GM18507 (cell line): ENCODE results near the gene EVA1B.
A peak's percentile ranks its signal among the peaks of the same experiment; 100 is the strongest.

Experiments used
- DNase-seq: peaks from one replicate; pipeline ENCODE4 v3.0.0; 2011; ENCODE audit warnings: low read depth; ENCODE audit not compliant: insufficient read length; ENCODE audit errors: extremely low spot score
- FAIRE-seq: peaks from 2 replicates; lab custom pipeline; 2011; peaks lifted over from hg19 to GRCh38; lab: Jason Lieb, UNC

Gene EVA1B

GRCh38 chr1:36349241-36349671, 25.8 kb upstream of the EVA1B start:
- FAIRE-seq (peak; percentile 92), DNase-seq (peak; percentile 25)

GRCh38 chr1:36346741-36347370, 23.4 kb upstream of the EVA1B start:
- no peak for FAIRE-seq
- no peak for DNase-seq

DNA sequence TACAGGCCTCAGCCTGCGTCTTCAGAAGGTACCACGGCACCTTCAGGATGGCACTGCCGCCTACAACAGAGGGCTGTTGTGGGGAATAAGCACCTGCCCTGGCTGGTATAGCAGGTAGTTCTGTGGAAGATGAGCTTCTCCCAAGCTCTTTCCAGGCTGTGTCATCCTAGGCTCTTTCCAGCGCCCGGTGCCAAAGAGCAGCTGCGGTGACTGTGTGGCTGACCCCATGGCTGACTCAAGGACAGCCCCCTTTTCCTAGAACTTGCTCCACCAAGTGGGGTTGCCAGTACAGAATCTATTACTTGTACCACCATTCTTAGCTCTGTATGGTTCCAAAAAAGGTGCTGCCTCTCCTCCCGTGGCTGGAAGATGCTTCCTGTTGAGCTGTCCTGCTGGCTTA, 21.9 kb upstream of the EVA1B start:
- DNase-seq (no peak), FAIRE-seq (no peak)

GRCh38 chr1:36344395-36344680, 20.9 kb upstream of the EVA1B start:
- DNase-seq (no peak), FAIRE-seq (no peak)

- DNase-seq = no peak
- FAIRE-seq = no peak
Observed at GRCh38 chr1:36343651-36344394, 20.4 kb upstream of the EVA1B start.

GRCh38 chr1:36342426-36343185, 19.2 kb upstream of the EVA1B start:
- peak; percentile 62 for FAIRE-seq

GRCh38 chr1:36341626-36342320, 18.3 kb upstream of the EVA1B start:
- no peak for DNase-seq
- FAIRE-seq = no peak

More at GRCh38 chr1:36342426-36343185, 19.2 kb upstream of the EVA1B start:
- no peak for DNase-seq

DNA sequence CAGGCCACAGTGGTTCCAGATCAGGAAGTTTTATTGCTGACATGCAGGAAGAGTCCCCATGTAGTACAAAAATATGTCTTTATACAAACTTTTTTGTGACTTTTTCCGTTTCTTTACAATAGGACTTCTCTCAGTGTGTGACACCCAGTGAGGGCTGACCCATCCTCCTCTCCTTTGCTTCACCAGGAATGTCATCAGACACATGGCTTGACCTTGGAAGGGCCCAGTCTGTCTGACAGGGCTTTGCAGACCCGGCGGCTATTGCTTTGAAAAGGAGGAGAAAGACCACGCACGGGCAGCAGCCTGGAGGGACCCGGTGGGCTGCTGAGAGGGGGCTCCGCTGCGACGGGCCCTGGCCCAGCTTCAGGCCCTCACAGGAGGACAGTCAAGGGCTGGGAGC, 16.2 kb upstream of the EVA1B start:
- DNase-seq (no peak), FAIRE-seq (no peak)

DNA sequence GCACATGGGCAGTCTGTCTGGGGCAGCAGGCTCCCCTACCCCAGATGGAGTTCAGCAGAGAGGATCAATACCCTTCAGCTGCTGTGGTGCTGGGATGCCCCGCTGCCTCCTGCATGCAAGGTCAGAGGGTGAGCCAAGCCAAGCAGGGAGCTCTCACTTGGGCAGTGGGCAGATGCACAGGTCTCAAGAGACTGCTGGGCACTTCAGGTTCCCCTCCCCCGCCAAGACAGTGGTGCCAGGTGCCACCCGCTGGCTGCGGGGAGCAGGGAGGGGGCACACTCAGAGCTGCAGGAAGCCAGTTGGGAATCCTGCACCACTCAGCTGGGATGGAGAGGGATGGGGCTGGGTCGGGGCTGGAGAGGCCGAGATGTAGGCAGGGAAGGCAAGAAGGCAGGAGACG, 15.8 kb upstream of the EVA1B start:
- DNase-seq = no peak
- FAIRE-seq = no peak

GRCh38 chr1:36337830-36338229, 14.4 kb upstream of the EVA1B start:
- DNase-seq = no peak
- FAIRE-seq = peak; percentile 45

DNA sequence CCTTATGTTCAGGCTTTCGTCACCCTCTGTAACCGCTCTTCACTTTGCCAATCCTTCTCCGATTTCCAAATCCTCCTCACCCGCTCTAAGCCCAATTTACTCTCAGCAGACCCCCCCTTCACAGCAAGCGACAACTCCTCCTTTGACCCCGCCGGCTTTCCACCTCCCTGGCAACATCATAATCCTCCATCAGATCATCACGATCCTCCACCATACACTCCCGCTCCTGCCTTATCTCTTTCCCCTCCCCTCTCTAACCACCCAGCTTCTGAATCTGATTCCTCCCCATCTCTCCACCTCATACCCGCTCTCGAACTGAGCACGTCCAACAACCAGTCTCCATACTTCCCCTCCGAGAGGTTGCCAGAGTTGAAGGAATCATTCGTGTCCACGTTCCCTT, 7.5 kb upstream of the EVA1B start:
- FAIRE-seq = no peak
- no peak for DNase-seq

DNA sequence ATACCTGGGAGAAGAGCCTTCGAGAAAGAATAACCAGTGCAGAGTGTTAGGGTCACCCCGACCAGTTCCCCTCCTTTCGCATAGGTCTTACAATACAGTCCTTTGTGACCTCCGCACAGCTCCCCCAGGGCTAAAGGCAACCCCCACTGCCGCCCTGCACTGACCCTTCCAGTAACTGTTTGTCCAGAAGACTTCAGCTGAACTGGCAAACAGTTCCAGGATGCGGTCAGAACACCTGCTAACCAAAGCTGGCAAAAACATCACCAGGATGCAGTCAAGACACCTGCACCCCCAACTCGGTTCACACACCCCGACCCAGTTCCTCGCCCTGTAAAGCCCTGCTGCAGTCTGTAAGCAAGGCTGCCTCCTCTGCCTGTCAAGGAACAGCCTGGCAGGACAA, 6.4 kb upstream of the EVA1B start:
- DNase-seq = no peak
- FAIRE-seq = no peak

- no peak for FAIRE-seq
Observed at GRCh38 chr1:36328713-36329112, 5.3 kb upstream of the EVA1B start.

DNA sequence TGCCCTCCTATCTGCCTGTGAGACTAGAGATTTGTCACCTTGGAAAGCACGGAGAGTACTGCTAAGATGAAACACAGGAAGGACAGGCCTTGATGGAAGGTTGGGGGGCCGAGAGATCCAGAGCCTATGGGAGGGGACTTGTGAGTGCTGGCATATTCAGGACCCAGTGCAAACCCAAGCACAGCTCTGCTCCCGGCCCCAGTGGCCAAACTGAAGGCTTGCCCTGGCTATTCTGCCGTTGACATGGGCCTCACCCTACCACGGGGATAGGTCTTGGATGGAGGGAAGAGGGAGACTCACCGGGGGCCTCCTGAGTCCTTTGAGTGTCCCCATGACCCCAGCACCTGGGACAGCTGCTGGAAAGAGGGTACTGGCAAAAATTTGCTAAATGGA, 4.6 kb upstream of the EVA1B start:
- no peak for FAIRE-seq
- no peak for DNase-seq

More at GRCh38 chr1:36328713-36329112, 5.3 kb upstream of the EVA1B start:
- DNase-seq = no peak

DNA sequence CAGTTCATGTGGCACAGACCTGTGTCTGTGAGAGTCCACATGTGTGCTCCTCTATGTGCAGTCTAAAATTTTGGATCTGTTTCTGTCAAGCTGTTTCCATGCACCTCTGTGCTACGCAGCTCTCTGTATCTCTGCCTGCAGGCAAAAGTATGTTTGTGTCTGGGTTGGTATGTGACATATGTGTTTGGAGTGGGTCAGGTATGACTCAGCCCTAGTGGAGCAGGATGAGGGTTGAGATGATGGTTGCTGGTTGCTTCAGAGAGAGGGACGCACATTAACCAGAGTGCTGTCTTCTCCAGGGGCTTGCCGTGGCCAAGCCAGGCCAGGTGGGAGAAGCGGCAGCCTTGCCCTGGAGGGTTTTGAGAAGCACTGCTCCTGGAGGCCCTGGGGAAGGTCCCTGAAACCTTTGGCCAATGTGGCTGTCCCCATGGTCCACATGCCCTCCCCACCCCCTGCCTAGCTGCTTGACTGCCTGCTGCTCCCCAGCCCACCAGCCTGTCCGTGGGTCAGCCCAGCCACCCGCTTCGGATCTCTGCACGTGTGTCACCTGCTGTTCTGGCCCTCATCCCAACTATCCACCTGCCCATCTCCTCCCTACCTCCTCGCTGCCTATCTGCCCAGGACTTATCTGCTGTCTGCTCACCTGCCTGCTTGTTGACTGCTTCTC, 4.1 kb upstream of the EVA1B start:
- DNase-seq (no peak), FAIRE-seq (no peak)

- FAIRE-seq (no peak), DNase-seq (no peak)
Observed at GRCh38 chr1:36326499-36326898, 3.1 kb upstream of the EVA1B start.

- FAIRE-seq = no peak
- DNase-seq = no peak
Observed at GRCh38 chr1:36324353-36324703, 883 bp upstream of the EVA1B start.

GRCh38 chr1:36322786-36323635, 434 bp downstream of the EVA1B start:
- DNase-seq (no peak), FAIRE-seq (no peak)
